Measurements from ENCODE around the gene MT1G. TPM values are rescaled to one million over a fixed set of nuclear protein-coding genes. Genes with fewer than 3 reads are reported as not detected.

MT1G gene
- total RNA-seq, 1 experiment from 2014 or later: 23.4 TPM

GRCh38 chr16:56711862-56712261, 44.0 kb upstream of the MT1G start:
- Histone ChIP-seq H4K20me1 (ENCODE audit: control insufficient read depth, insufficient read depth, insufficient read length) (no peaks in the 10 kb centered on the region), H3K4ac (ENCODE audit: low read depth, low read length) (no peak overlapping the region), H3K4me1 (ENCODE audit: insufficient read depth, low read length) (no peaks in the 10 kb centered on the region), H2BK20ac (ENCODE audit: low read depth, low read length, poor library complexity, severe bottlenecking) (no peak overlapping the region), H3K9ac (ENCODE audit: extremely low read depth, insufficient read length, low read length) (no peak overlapping the region), H4K8ac (replicated peaks; ENCODE audit: insufficient read length, low read depth, low read length) (no peak overlapping the region), H2BK5ac (ENCODE audit: insufficient read length, low read length) (no peak overlapping the region), H3K18ac (ENCODE audit: insufficient read length, low read depth, low read length) (no peak overlapping the region), H3T11ph (ENCODE audit: low read length) (no peak overlapping the region), H3K23me2 (ENCODE audit: insufficient read length, low read depth, low read length, poor library complexity, severe bottlenecking) (no peaks in the 10 kb centered on the region), H3K79me1 (ENCODE audit: insufficient read depth, low read depth, low read length, poor library complexity, severe bottlenecking) (no peaks in the 10 kb centered on the region), H2AFZ (ENCODE audit: low read length) (no peak overlapping the region), H3K14ac (ENCODE audit: insufficient read depth, low read length) (no peak overlapping the region), H3K23ac (ENCODE audit: insufficient read length, low read depth, low read length) (no peak overlapping the region), H3K79me2 (ENCODE audit: insufficient read depth, low read length) (no peaks in the 10 kb centered on the region), H4K91ac (ENCODE audit: insufficient read length, low read depth, low read length) (no peak overlapping the region), H3K9me3 (ENCODE audit: control insufficient read depth, low read depth, low read length) (no peaks in the 10 kb centered on the region), H2BK120ac (ENCODE audit: low read depth, low read length, poor library complexity, severe bottlenecking) (no peak overlapping the region), H3K27me3 (ENCODE audit: insufficient read depth, low read length) (no peaks in the 10 kb centered on the region; the same call in 1 of the 2 replicates), H2BK12ac (ENCODE audit: insufficient read length, low read depth, low read length) (no peak overlapping the region), H3K27ac (ENCODE audit: insufficient read length, low read depth, low read length) (no peak overlapping the region), H3K56ac (ENCODE audit: insufficient read length, low read depth, low read length) (no peak overlapping the region), H2AK5ac (ENCODE audit: insufficient read length, low read length) (no peak overlapping the region), H4K5ac (ENCODE audit: insufficient read length, low read depth, low read length) (no peak overlapping the region), H3K4me2 (ENCODE audit: insufficient read depth, insufficient read length, low read length) (no peak overlapping the region), H2BK15ac (ENCODE audit: low read depth, low read length) (no peak overlapping the region)
- H3K36me3 Mint-ChIP-seq (ENCODE audit: insufficient read depth in 1 of 3, low read depth in 3 of 3): no peaks in the 10 kb centered on the region
- no peak for TF ChIP-seq CTCF (conservative IDR thresholded peaks at IDR 0.05)
- peaks cover 38% of the 10 kb centered on the region for H3K27me3 Mint-ChIP-seq (ENCODE audit: low read depth)
- no peak for DNase-seq
- H3K9me3 Mint-ChIP-seq: peaks cover 0 to 4% of the 10 kb centered on the region in 2 experiments; a peak in 2 of 5 replicates
- no CpG with 5 or more reads among the region's 2 CpGs for WGBS (ENCODE audit: extremely low coverage, insufficient read length, low lambda C conversion rate)
- H3K27ac Mint-ChIP-seq: no peak overlapping the region
- no peak overlapping the region for H3K4me3 Mint-ChIP-seq
- peaks cover 19 to 22% of the 10 kb centered on the region in 2 experiments for H3K4me1 Mint-ChIP-seq

All from H9 (cell line).